Heart left ventricle (tissue), 13 donors: ENCODE results near the gene PIK3R1.

Source experiments
- CTCF ChIP-seq, 12 donors: fragments of 200-600 bp; sonication (generic) in 4 of 12; IDR thresholded peaks; one replicate each; pipeline versions ENCODE4 v1.5.0 to v1.8.0; 2018 to 2022; ENCODE audit warnings: antibody characterized with exemption in 12 of 12, mild to moderate bottlenecking in 5 of 12
- POLR2A ChIP-seq, 2 donors: fragments of 450-650 bp; IDR thresholded peaks; one replicate each; pipeline ENCODE4 v1.6.1; 2017; ENCODE audit warnings: antibody characterized with exemption in 2 of 2, mild to moderate bottlenecking in 2 of 2, moderate library complexity in 2 of 2
- donor health status: ischemic (EF 13 %, LVEDD 7.1; RV severe dilation, severe dysfunction).
- donor health status: DM: no; HTN: yes; CAD: no.
- donor health status: DM: no; HTN: no; CAD: no.
- donor health status: ischemic (EF 25% LVEDD 6.9; RV normal size, moderate dysfunction).
- donor health status: ischemic (EF 25% LVEDD 5.7; RV mildly dilated, moderate dysfunction).
- donor health status: ischemic (EF 35%, LVEDD 5.7; RV mildly dilated, moderate dysfunction).
- donor health status: nonischemic (EF 11% LVEDD 7.7; RV severe dilation, severe dysfunction).
- donor health status: DM: yes; HTN: yes; CAD: no.
- donor health status: PGD.
- donor health status: ischemic (EF 29% LVEDD 5.4; RV normal size, mild dysfunction).
- donor health status: nonischemic (EF 23%, LVEDD 6.1; RV moderate dilation, normal function).

- TF ChIP-seq CTCF (IDR thresholded peaks at IDR 0.05) (no peak), POLR2A (IDR thresholded peaks at IDR 0.05) (no peak)
Measured at GRCh38 chr5:68259700-68260099, 44.1 kb downstream of the PIK3R1 start.
